ENCODE data around the gene PLEKHM3.

Gene PLEKHM3

GRCh38 chr2:207969249-207969648 is 56.1 kb downstream of the PLEKHM3 start:
- DNase-seq (ENCODE audit: low read depth in 2 of 2) = no peak
- no peak for TF ChIP-seq CTCF (IDR thresholded peaks at IDR 0.05; ENCODE audit: low read depth, low read length)
- H3K4me3 ChIP-seq (replicated peaks in 1 of 2; ENCODE audit: low read depth in 2 of 2, low read length in 2 of 2) = no peak overlapping the region

GRCh38 chr2:207967121-207967520 is 58.2 kb downstream of the PLEKHM3 start:
- H3K4me3 ChIP-seq (replicated peaks in 1 of 2; ENCODE audit: low read depth in 2 of 2, low read length in 2 of 2) = no peak overlapping the region
- TF ChIP-seq CTCF (IDR thresholded peaks at IDR 0.05; ENCODE audit: low read depth, low read length) = no peak
- no peak for DNase-seq (ENCODE audit: low read depth in 2 of 2)

- no peak for TF ChIP-seq CTCF (IDR thresholded peaks at IDR 0.05; ENCODE audit: low read depth, low read length)
- DNase-seq (ENCODE audit: low read depth in 2 of 2) = no peak
- no peak overlapping the region for H3K4me3 ChIP-seq (replicated peaks in 1 of 2; ENCODE audit: low read depth in 2 of 2, low read length in 2 of 2)
These were observed 64.4 kb downstream of the PLEKHM3 start for GRCh38 chr2:207960911-207961310.

GRCh38 chr2:207960090-207960489 is 65.2 kb downstream of the PLEKHM3 start:
- no peak overlapping the region for H3K4me3 ChIP-seq (replicated peaks in 1 of 2; ENCODE audit: low read depth in 2 of 2, low read length in 2 of 2)
- no peak for DNase-seq (ENCODE audit: low read depth in 2 of 2)
- TF ChIP-seq CTCF (IDR thresholded peaks at IDR 0.05; ENCODE audit: low read depth, low read length) = no peak

- no peak overlapping the region for H3K4me3 ChIP-seq (replicated peaks in 1 of 2; ENCODE audit: low read depth in 2 of 2, low read length in 2 of 2)
- no peak for TF ChIP-seq CTCF (IDR thresholded peaks at IDR 0.05; ENCODE audit: low read depth, low read length)
- DNase-seq (ENCODE audit: low read depth in 2 of 2) = no peak
These were observed 68.6 kb downstream of the PLEKHM3 start for GRCh38 chr2:207956771-207957170.

GRCh38 chr2:207955456-207955855 is 69.9 kb downstream of the PLEKHM3 start:
- TF ChIP-seq CTCF (IDR thresholded peaks at IDR 0.05; ENCODE audit: low read depth, low read length) = no peak
- H3K4me3 ChIP-seq (replicated peaks in 1 of 2; ENCODE audit: low read depth in 2 of 2, low read length in 2 of 2) = no peak overlapping the region
- DNase-seq (ENCODE audit: low read depth in 2 of 2) = no peak

- H3K4me3 ChIP-seq (replicated peaks in 1 of 2; ENCODE audit: low read depth in 2 of 2, low read length in 2 of 2) = no peak overlapping the region
- no peak for TF ChIP-seq CTCF (IDR thresholded peaks at IDR 0.05; ENCODE audit: low read depth, low read length)
- DNase-seq (ENCODE audit: low read depth in 2 of 2) = peak in 1 of 2 donors; percentile 41
These were observed 72.0 kb downstream of the PLEKHM3 start for GRCh38 chr2:207953354-207953753.
